Activated gamma-delta T cell (primary cell): ENCODE data around the gene KCNN3.

ENCODE experiments used
- DNase-seq: peaks from one replicate; lab custom pipeline; 2025; lab: John Stamatoyannopoulos, UW

Gene KCNN3

GRCh38 chr1:154792899-154793298 lies 77.2 kb downstream of the KCNN3 start:
- no peak for DNase-seq

- DNase-seq = peak; percentile 45
Observed at GRCh38 chr1:154791292-154792166, 78.6 kb downstream of the KCNN3 start.

GRCh38 chr1:154788886-154789285 lies 81.2 kb downstream of the KCNN3 start:
- no peak for DNase-seq

- DNase-seq = no peak
Observed at GRCh38 chr1:154788110-154788870, 81.8 kb downstream of the KCNN3 start.

GRCh38 chr1:154786804-154787570 lies 83.1 kb downstream of the KCNN3 start:
- no peak for DNase-seq

- no peak for DNase-seq
Observed at GRCh38 chr1:154784924-154785531, 85.1 kb downstream of the KCNN3 start.

- DNase-seq = no peak
Observed at GRCh38 chr1:154784416-154784815, 85.7 kb downstream of the KCNN3 start.

- no peak for DNase-seq
Observed at GRCh38 chr1:154783976-154784375, 86.1 kb downstream of the KCNN3 start.

- no peak for DNase-seq
Observed at GRCh38 chr1:154780541-154780940, 89.5 kb downstream of the KCNN3 start.

GRCh38 chr1:154779551-154780189 lies 90.4 kb downstream of the KCNN3 start:
- no peak for DNase-seq

- no peak for DNase-seq
Observed at GRCh38 chr1:154778944-154779343, 91.1 kb downstream of the KCNN3 start.

- DNase-seq = no peak
Observed at GRCh38 chr1:154778275-154778674, 91.8 kb downstream of the KCNN3 start.

GRCh38 chr1:154777781-154778180 lies 92.3 kb downstream of the KCNN3 start:
- DNase-seq = no peak

GRCh38 chr1:154777154-154777553 lies 92.9 kb downstream of the KCNN3 start:
- DNase-seq = no peak

GRCh38 chr1:154775621-154776605 lies 94.2 kb downstream of the KCNN3 start:
- DNase-seq = no peak

- DNase-seq = no peak
Observed at GRCh38 chr1:154774175-154774855, 95.8 kb downstream of the KCNN3 start.

GRCh38 chr1:154773551-154773950 lies 96.5 kb downstream of the KCNN3 start:
- DNase-seq = no peak

- no peak for DNase-seq
Observed at GRCh38 chr1:154772606-154773506, 97.2 kb downstream of the KCNN3 start.
